OCI-LY1 (cell line): Measurements from ENCODE around the gene TOPAZ1.

ENCODE experiments used
- CTCF ChIP-seq: fragments of 200-600 bp; sonication (generic), shearing (Covaris generic); IDR thresholded peaks from 2 replicates; pipeline ENCODE4 v1.5.1; 2017; ENCODE audit warnings: mild to moderate bottlenecking, antibody characterized with exemption, low read length, moderate library complexity, mixed read lengths
- EZH2 ChIP-seq: fragments of 200-600 bp; sonication (generic), shearing (Covaris generic); IDR thresholded peaks from 2 replicates; pipeline ENCODE4 v1.8.0; 2017; ENCODE audit warnings: borderline replicate concordance, mixed run types, mild to moderate bottlenecking, antibody characterized with exemption, low read length, moderate library complexity, mixed read lengths

GRCh38 chr3:44284949-44285348, 43.3 kb downstream of the TOPAZ1 start:
- no peak for TF ChIP-seq CTCF
- no peak for TF ChIP-seq EZH2
